ENCODE results near the gene COG2. TPM values are rescaled to one million over a fixed set of nuclear protein-coding genes. Genes with fewer than 3 reads are reported as not detected.

COG2 gene, protein sequence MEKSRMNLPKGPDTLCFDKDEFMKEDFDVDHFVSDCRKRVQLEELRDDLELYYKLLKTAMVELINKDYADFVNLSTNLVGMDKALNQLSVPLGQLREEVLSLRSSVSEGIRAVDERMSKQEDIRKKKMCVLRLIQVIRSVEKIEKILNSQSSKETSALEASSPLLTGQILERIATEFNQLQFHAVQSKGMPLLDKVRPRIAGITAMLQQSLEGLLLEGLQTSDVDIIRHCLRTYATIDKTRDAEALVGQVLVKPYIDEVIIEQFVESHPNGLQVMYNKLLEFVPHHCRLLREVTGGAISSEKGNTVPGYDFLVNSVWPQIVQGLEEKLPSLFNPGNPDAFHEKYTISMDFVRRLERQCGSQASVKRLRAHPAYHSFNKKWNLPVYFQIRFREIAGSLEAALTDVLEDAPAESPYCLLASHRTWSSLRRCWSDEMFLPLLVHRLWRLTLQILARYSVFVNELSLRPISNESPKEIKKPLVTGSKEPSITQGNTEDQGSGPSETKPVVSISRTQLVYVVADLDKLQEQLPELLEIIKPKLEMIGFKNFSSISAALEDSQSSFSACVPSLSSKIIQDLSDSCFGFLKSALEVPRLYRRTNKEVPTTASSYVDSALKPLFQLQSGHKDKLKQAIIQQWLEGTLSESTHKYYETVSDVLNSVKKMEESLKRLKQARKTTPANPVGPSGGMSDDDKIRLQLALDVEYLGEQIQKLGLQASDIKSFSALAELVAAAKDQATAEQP
- 21.5 and 23.8 TPM in 2 replicates for total RNA-seq

DNA sequence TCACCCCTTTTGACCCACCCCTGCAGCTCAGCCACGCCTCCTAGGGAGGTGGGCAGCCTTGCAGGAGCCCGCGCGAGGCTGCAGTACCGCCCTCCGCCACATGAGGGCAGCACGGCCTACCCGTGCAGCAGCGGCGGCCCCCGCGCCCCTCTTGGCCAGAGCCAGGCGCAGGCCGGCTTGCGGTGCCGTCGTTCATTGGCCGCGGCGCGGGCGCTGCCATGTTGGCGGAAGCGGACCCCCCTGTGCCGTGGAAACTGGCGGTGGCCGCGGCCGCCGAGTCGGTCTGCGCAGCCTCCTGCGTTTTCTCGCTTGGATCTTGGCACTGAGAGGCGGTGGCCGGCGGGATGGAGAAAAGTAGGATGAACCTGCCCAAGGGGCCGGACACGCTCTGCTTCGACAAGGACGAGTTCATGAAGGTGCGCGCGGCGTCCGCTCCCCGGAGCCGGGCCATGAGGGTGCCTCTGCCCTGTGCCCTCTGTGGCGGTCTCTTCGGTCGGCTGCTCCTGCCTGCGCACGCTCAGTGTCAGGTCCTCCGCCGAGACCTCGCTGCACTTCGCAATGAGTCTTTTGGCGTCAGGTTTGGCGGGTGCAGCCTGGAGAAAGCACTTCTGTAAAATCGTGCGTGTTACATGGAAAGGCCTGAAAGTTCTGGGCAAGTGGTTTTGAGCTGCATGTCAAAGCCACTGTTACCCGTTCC, at the start of gene COG2:
Gene COG2 (plus strand): TSS at position 219 of the 697 bp plus-strand sequence. CDS start 126 bp downstream, at position 345.

DNA sequence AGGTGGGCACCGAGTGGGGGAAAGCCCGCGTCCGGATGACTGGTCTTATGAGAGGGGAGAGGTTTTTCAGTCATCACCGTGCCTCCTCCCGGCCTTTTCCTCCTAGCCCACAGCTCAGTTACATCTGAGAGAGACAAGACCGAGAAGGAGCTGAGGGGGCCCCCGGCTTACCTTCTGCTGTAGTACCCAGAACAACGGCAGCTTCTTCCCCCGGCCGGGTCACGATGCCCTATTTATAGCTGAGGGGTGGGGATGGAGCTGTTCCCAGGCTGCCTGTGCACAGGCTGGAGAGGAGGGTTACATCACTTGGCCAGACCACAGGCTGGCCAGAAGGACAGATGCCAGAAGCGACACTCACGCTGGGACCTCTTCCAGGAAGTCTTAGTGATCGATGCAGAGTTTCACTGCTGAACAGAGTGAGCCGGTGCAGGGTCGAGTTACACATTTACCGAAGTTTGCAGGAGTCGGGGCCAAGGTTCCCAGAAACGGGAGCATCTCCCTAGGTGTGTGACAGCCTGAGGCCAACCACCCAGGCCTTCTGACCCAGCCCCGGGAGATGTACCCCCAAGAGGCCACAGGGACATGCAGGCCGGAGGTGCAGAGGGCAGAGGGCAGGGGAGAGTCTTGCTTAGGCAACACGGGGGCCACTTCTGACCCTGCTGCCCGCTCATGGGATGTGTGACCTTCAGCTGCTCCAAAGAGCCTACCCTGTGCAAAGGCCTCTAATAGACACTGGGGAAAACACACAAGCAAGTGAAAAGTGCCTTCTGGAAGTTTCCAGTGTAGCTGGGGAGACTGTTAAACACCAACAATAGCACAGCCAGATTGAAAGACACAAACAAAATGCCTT, 71.9 kb downstream of the COG2 start, which contains the start of gene AGT:
Gene AGT (minus strand): TSS at position 208 of the 850 bp plus-strand sequence. CDS start 3,299 bp downstream, outside the sequence.

Other genes starting within 250 kb of the COG2 start
- gene PGBD5, start 216.1 kb upstream of the COG2 start, total RNA-seq, result 0.57 and 0.83 TPM in 2 replicates
- gene AGT, start 71.6 kb downstream of the COG2 start, total RNA-seq, result 0.28 and 2.7 TPM in 2 replicates
- not detected in 2 replicates for gene CAPN9, start 104.9 kb downstream of the COG2 start, total RNA-seq
- gene C1orf198, start 226.0 kb downstream of the COG2 start, total RNA-seq, result 44.1 and 80.4 TPM in 2 replicates